Measurements from ENCODE around the gene DDX59.
A peak's percentile ranks its signal among the peaks of the same experiment; 100 is the strongest.

Gene DDX59

GRCh38 chr1:200659269-200659668, 10.4 kb downstream of the DDX59 start:
- H3K4me3 ChIP-seq (ENCODE audit: low read length) = no peak overlapping the region
- peak; percentile 19 for DNase-seq (ENCODE audit: low read depth)
- no peak for TF ChIP-seq CTCF (conservative IDR thresholded peaks at IDR 0.05; ENCODE audit: low read depth, low read length)

- H3K4me3 ChIP-seq (ENCODE audit: low read length) = no peak overlapping the region
- TF ChIP-seq CTCF (conservative IDR thresholded peaks at IDR 0.05; ENCODE audit: low read depth, low read length) = no peak
- DNase-seq (ENCODE audit: low read depth) = no peak
Measured at GRCh38 chr1:200658037-200658818, 11.5 kb downstream of the DDX59 start.

- no peak for DNase-seq (ENCODE audit: low read depth)
- no peak for TF ChIP-seq CTCF (conservative IDR thresholded peaks at IDR 0.05; ENCODE audit: low read depth, low read length)
- H3K4me3 ChIP-seq (ENCODE audit: low read length) = no peak overlapping the region
Measured at GRCh38 chr1:200654660-200655059, 15.0 kb downstream of the DDX59 start.

GRCh38 chr1:200653022-200653462, 16.7 kb downstream of the DDX59 start:
- TF ChIP-seq CTCF (conservative IDR thresholded peaks at IDR 0.05; ENCODE audit: low read depth, low read length) = no peak
- H3K4me3 ChIP-seq (ENCODE audit: low read length) = no peak overlapping the region
- no peak for DNase-seq (ENCODE audit: low read depth)

GRCh38 chr1:200652378-200652777, 17.3 kb downstream of the DDX59 start:
- no peak for TF ChIP-seq CTCF (conservative IDR thresholded peaks at IDR 0.05; ENCODE audit: low read depth, low read length)
- no peak for DNase-seq (ENCODE audit: low read depth)
- H3K4me3 ChIP-seq (ENCODE audit: low read length) = no peak overlapping the region

GRCh38 chr1:200646515-200646914, 23.2 kb downstream of the DDX59 start:
- TF ChIP-seq CTCF (conservative IDR thresholded peaks at IDR 0.05; ENCODE audit: low read depth, low read length) = no peak
- DNase-seq (ENCODE audit: low read depth) = no peak
- no peak overlapping the region for H3K4me3 ChIP-seq (ENCODE audit: low read length)

- TF ChIP-seq CTCF (conservative IDR thresholded peaks at IDR 0.05; ENCODE audit: low read depth, low read length) = no peak
- DNase-seq (ENCODE audit: low read depth) = no peak
- no peak overlapping the region for H3K4me3 ChIP-seq (ENCODE audit: low read length)
Measured at GRCh38 chr1:200644021-200644420, 25.7 kb downstream of the DDX59 start.

Measured in retinal pigment epithelial cell (primary cell).